Measurements from ENCODE around the gene HELT.
A peak's percentile ranks its signal among the peaks of the same experiment; 100 is the strongest.
"Not testable (repeated sequence)": the region's sequence is repeated elsewhere in the genome, so short reads cannot be mapped to it uniquely, and the experiment has no call there.

The HELT gene

GRCh38 chr4:185017964-185018772, at the start of gene HELT:
Gene HELT (plus strand): TSS chr4:185018490. CDS start chr4:185018929, 439 bp downstream.
- no peak for DNase-seq

- DNase-seq = no peak
These were observed 49.5 kb upstream of the HELT start for GRCh38 chr4:184968784-184969201.

GRCh38 chr4:184969610-184970009, 48.7 kb upstream of the HELT start:
- no peak for DNase-seq

- no peak for DNase-seq
These were observed 45.3 kb upstream of the HELT start for GRCh38 chr4:184972991-184973390.

- not testable (repeated sequence) for DNase-seq
These were observed 41.9 kb upstream of the HELT start for GRCh38 chr4:184976348-184976747.

GRCh38 chr4:184977747-184978146, 40.5 kb upstream of the HELT start:
- no peak for DNase-seq

GRCh38 chr4:184978211-184978610, 40.1 kb upstream of the HELT start:
- no peak for DNase-seq

GRCh38 chr4:184979461-184980124, 38.7 kb upstream of the HELT start:
- no peak for DNase-seq

- no peak for DNase-seq
These were observed 38.0 kb upstream of the HELT start for GRCh38 chr4:184980261-184980660.

- DNase-seq = peak; percentile 29
These were observed 34.5 kb upstream of the HELT start for GRCh38 chr4:184983672-184984356.

GRCh38 chr4:184987493-184988031, 30.7 kb upstream of the HELT start:
- DNase-seq = no peak

- DNase-seq = no peak
These were observed 29.7 kb upstream of the HELT start for GRCh38 chr4:184988611-184989010.

GRCh38 chr4:184989283-184989682, 29.0 kb upstream of the HELT start:
- DNase-seq = not testable (repeated sequence)

GRCh38 chr4:184990131-184990530, 28.2 kb upstream of the HELT start:
- DNase-seq = not testable (repeated sequence)

GRCh38 chr4:184991860-184992259, 26.4 kb upstream of the HELT start:
- DNase-seq = no peak

GRCh38 chr4:184992422-184992821, 25.9 kb upstream of the HELT start:
- DNase-seq = no peak

GRCh38 chr4:184993247-184993646, 25.0 kb upstream of the HELT start:
- no peak for DNase-seq

- DNase-seq = no peak
These were observed 24.2 kb upstream of the HELT start for GRCh38 chr4:184994010-184994622.

GRCh38 chr4:184994623-184995010, 23.7 kb upstream of the HELT start:
- DNase-seq = no peak

GRCh38 chr4:184997656-184998055, 20.6 kb upstream of the HELT start:
- DNase-seq = not testable (repeated sequence)

GRCh38 chr4:185002784-185003183, 15.5 kb upstream of the HELT start:
- no peak for DNase-seq

GRCh38 chr4:185003596-185004351, 14.5 kb upstream of the HELT start:
- no peak for DNase-seq

All from activated CD4-positive, alpha-beta T cell treated with anti-CD3 and anti-CD28 coated beads for 1 hour (primary cell).